IPS-15b (cell line): ENCODE data around the gene C19orf47.

ENCODE experiments used
- H3K27me3 ChIP-seq: one replicate; pipeline ENCODE4 v1.6.1; 2013; ENCODE audit warnings: low read length; ENCODE audit not compliant: control insufficient read depth, insufficient read depth
- H3K36me3 ChIP-seq: one replicate; pipeline ENCODE4 v1.6.1; 2013; ENCODE audit warnings: low read length; ENCODE audit not compliant: control insufficient read depth, insufficient read depth
- H3K4me1 ChIP-seq: one replicate; pipeline ENCODE4 v1.6.1; 2013; ENCODE audit warnings: mild to moderate bottlenecking, low read length; ENCODE audit not compliant: control insufficient read depth, insufficient read depth
- H3K4me3 ChIP-seq: one replicate; pipeline ENCODE4 v1.5.1; 2013; ENCODE audit warnings: low read depth, low read length
- H3K9ac ChIP-seq: one replicate; pipeline ENCODE4 v1.6.1; 2013; ENCODE audit warnings: low read depth, mild to moderate bottlenecking, low read length
- H3K9me3 ChIP-seq: one replicate; pipeline ENCODE4 v1.6.1; 2013; ENCODE audit warnings: mild to moderate bottlenecking, low read length; ENCODE audit not compliant: control insufficient read depth, insufficient read depth

C19orf47 gene, protein sequence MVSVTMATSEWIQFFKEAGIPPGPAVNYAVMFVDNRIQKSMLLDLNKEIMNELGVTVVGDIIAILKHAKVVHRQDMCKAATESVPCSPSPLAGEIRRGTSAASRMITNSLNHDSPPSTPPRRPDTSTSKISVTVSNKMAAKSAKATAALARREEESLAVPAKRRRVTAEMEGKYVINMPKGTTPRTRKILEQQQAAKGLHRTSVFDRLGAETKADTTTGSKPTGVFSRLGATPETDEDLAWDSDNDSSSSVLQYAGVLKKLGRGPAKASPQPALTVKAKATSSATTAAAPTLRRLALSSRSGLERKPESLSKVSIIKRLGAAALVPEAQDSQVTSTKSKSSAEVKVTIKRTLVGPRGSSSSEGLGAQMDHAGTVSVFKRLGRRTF

DNA sequence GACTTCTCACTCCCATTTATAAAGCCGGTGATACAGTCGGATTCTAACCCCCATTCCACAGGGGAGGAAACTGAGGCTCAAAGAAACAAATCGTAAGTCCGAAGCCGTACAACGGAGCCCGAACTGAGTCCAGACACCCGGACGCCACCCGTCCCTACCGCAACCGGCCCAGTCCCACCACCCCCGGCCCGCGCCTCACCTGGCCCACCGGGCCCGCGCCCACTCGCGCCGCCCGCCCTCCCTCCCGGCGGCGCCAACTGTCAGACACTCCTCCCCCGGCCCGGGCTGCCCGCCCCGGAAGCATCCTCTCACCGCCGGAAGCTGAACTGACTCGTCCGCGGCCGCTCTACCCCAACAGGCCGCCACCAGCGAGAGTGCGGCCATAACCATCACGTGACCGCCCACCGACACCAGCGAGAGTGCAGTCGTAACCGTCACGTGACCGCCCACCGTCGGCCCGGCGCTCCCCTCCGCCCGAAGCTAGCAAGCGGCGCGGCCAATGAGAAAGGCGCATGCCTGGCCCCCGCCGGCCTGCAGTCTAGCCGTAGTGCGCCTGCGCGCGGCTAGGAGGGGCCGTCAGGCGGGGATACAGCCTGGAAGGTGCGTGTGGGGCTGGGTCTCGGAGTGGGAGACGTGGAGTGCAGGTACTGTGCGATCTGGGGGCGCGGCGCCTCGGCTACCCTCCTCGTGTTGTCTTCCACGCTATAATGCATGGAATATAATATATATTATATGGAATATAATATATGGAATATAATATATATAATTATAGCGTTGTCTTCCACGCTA is at the start of gene C19orf47, which contains the start of gene PLD3:
Gene C19orf47 (minus strand): TSS at position 273 of the 789 bp plus-strand sequence. CDS start 6,540 bp downstream, outside the sequence.
Gene PLD3 (plus strand): TSS at position 571 of the 789 bp plus-strand sequence. CDS start 17,789 bp downstream, outside the sequence.
- H3K27me3 ChIP-seq = no peaks in the 10 kb centered on the region
- H3K9ac ChIP-seq = peak within 1 kb of the TSS; percentile 55
- H3K36me3 ChIP-seq = no peaks in the 10 kb centered on the region
- no peaks in the 10 kb centered on the region for H3K4me1 ChIP-seq
- H3K4me3 ChIP-seq = peak within 1 kb of the TSS; percentile 89
- H3K9me3 ChIP-seq = no peaks in the 10 kb centered on the region

DNA sequence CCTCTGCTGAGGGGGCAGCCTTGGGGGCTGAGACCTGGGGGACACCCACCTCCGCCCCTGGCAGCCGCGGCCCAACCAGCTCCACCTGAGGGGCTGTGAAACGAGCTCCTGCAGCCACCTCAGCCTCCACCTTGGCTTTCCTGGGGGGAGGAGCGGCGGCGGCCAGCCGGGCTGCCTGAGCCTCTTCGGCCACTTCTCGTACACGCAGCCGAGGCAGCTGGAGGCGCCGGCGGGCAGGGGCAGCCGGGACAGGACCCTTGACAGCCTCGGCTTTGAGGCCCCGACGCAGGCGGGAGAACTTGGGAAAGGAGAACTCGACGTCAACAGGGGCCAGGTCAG is 49.3 kb upstream of the C19orf47 start:
- no peak overlapping the region for H3K4me3 ChIP-seq
- H3K27me3 ChIP-seq = peaks cover 10% of the 10 kb centered on the region
- peaks cover 3% of the 10 kb centered on the region for H3K4me1 ChIP-seq
- H3K9me3 ChIP-seq = no peaks in the 10 kb centered on the region
- no peak overlapping the region for H3K9ac ChIP-seq
- no peaks in the 10 kb centered on the region for H3K36me3 ChIP-seq

DNA sequence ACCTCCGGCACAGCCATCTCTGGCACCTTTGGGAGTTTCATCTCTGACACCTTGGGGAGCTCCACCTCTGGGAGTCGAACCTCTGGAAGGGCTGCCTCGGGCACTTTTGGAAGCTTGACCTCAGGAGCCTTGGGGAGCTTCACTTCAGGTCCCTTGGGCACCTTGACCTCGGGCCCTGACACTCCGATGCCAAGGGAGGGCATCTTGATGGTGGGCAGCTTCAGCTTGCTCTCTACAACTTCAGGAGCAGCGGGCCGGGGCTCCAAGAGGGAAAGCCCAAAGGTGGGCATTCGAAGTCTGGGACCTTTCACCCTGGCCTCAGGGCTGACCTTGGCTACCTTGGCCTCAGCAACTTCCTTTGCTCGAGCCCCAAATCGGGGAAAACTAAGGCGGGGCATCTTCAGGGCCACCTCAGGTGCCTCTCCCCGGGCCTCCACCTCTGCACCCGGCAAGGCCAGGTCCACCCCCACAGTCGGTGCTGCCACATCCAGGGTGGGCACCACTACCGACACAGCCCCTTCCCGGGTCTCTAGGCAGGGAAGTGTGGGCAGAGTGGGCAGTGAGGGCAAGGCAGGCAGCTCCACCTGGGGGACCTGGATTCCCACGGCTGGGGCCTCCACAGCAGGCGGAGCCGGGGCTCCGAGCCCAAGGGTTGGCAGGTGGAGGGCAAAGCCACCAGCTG is 48.8 kb upstream of the C19orf47 start:
- Histone ChIP-seq H3K9ac (no peak overlapping the region), H3K27me3 (peaks cover 10% of the 10 kb centered on the region), H3K4me1 (peaks cover 3% of the 10 kb centered on the region)

DNA sequence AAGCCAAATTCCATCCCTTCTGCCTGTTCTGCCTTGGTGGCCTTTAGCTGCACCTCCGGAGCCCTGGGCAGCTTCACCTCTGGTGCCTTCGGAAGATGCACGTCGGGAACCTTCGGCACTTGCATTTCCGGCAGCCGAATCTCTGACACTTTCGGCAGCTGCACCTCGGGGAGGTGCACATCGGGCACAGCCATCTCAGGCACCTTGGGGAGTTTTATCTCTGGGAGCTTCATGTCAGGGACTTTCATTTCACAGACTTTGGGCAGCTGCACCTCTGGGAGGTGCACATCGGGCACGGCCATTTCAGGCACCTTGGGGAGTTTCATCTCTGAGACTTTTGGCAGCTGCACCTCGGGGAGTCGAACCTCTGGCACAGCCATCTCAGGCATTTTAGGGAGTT is 47.8 kb upstream of the C19orf47 start:
- Histone ChIP-seq H3K4me1 (peaks cover 3% of the 10 kb centered on the region), H3K27me3 (peaks cover 10% of the 10 kb centered on the region), H3K36me3 (no peaks in the 10 kb centered on the region), H3K4me3 (no peak overlapping the region), H3K9ac (no peak overlapping the region), H3K9me3 (no peaks in the 10 kb centered on the region)

More for the DNA sequence above, 48.8 kb upstream of the C19orf47 start:
- Histone ChIP-seq H3K36me3 (no peaks in the 10 kb centered on the region), H3K9me3 (no peaks in the 10 kb centered on the region), H3K4me3 (no peak overlapping the region)

DNA sequence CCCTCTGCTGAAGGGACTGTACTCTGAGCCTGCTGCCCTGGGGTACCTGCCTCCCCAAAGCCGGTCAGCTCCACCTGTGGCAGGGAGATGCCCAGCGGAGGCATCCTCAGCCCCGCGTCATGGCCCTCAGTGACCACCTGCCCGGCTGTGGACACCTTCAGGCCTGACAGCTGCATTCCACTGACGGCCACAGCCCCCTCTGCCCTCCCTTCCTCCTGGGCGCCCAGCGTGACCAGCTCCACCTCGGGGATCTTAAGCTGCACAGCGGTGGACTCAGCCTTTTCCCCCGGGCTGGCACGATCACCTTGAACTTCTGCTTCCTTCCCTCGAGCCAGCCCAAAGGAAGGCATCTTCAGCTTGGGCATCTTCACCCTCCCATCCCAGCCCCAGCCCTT is 46.6 kb upstream of the C19orf47 start:
- Histone ChIP-seq H3K4me1 (peaks cover 3% of the 10 kb centered on the region), H3K9ac (no peak overlapping the region), H3K9me3 (no peaks in the 10 kb centered on the region), H3K36me3 (no peaks in the 10 kb centered on the region), H3K27me3 (peaks cover 10% of the 10 kb centered on the region), H3K4me3 (no peak overlapping the region)

DNA sequence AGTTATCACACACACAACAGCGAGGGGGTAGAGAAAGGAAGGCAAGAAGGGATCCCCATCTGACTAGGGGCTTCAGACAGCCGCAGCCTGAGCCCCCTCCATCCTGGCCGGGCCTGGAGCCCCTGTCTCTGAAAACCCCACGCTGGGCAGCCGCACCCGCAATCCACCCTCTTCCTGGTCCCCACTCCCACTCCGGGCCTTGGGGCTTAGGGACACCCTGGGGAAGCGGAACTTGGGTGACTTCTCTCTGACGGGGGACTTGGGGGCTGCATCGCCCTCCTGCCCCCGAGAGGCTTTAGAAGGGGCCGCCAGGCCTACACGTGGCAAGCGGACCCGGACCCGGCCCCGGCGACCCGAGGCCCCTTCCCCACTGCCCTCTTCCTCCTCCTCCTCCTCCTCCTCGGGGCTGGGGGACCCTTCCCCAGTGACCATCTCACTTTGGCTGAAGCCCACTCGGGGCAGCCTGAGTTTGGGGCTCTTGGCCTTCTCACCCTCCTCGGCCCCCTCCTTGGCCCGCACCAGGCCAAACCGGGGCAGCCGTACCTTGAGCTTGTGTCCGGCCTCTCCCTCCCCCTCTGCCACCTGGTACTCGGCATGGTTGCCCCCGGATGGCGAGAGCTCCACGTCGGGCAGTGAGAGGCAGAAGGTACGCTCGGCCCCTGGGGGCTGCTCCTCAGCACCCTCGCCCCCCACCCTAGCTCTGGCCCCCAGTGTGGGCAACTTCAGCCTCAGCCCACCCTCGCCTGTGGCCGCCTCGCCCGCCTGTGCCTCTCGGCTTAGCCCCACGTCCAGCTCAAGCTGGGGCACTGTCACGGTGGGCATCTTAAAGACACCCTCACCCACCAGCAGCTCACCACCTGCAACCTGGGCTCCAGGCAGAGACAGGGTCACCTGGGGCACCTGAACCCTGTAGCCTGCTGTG is 46.0 kb upstream of the C19orf47 start:
- H3K4me1 ChIP-seq = peaks cover 2% of the 10 kb centered on the region
- no peaks in the 10 kb centered on the region for H3K36me3 ChIP-seq
- H3K9ac ChIP-seq = no peak overlapping the region
- no peaks in the 10 kb centered on the region for H3K9me3 ChIP-seq
- peaks cover 6% of the 10 kb centered on the region for H3K27me3 ChIP-seq
- no peak overlapping the region for H3K4me3 ChIP-seq

DNA sequence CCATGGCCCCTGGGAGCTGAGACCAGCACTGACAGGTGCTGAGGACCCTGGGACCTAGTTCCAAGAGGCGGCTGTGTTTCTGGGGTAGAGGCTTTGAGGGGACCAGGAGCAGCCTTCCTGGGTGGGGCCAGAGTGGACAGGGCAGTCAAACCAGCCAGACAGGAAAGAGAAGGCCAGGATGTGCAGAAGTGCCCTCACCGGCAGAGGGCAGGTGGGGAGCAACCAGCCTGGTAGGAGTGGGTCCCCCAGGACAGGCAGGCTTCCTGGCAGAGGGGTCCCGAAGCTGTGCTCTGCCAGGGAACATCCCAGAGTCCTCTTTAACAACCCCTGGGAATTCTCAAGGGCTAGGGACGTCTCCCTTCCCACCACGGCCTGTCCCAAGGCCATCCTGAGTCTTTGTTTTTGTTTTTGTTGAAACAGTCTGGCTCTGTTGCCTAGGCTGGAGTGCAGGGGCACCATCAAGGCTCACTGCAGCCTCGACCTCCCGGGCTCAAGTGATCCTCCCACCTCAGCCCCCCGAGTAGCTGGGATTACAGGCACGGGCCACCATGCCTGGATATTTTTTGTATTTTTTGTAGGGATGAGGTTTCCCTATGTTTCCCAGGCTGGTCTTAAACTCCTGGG is 44.8 kb upstream of the C19orf47 start:
- Histone ChIP-seq H3K9ac (no peak overlapping the region), H3K27me3 (peaks cover 2% of the 10 kb centered on the region), H3K36me3 (no peaks in the 10 kb centered on the region), H3K4me3 (no peak overlapping the region), H3K4me1 (no peaks in the 10 kb centered on the region), H3K9me3 (no peaks in the 10 kb centered on the region)

DNA sequence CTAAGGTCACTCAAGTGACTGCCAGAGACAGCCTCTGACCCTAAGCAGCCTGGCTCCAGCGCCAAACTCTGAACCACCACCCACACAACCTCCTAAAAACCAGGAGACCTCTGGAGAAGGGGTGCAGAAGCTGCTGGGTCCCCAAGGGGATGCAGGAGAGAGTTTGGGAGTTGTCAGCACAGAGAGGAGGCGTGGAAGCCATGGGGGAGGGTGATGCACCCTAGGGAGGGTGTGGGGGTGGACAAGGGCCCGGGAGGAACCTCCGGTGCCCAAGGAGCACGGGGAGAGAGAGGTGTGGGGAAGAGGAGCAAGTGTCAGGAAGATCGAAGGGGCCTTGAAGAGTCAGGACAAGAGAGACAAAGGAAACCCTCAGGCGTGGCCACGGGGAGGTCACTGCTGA is 43.9 kb upstream of the C19orf47 start:
- Histone ChIP-seq H3K36me3 (no peaks in the 10 kb centered on the region), H3K9ac (no peak overlapping the region), H3K4me3 (no peak overlapping the region), H3K27me3 (no peaks in the 10 kb centered on the region), H3K9me3 (no peaks in the 10 kb centered on the region), H3K4me1 (no peaks in the 10 kb centered on the region)

DNA sequence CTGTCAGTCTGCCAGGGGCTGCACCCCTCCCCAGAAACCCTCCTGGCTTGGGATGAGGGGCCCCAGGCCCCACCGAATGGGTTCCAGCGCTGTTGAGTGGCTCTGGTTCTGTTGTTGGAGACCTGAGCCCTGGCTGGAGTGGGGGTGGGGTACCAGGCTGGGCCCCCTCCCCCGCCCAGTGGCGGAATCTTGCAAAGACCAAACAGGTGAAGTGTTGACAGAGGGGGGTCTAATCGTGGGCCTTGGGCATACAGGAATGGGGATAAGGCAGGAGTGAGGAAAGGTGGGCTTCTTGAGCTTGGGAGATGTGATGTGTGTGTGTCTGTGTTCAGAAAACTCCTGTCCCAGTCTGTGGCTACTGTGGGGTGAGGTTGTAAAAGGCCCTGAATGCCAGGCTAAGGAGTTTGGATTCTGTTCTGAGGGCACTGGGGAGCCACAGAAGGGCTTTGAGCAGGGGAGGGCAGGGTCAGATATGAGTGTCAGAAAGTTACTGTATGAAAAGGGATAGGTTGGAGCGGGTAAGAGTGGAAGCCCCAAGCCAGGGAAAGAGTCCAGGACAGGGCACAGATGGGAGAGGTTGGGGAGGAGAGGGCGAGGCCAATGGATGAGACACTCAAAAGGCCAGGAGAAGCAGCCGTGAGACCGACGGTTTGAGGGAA is 42.0 kb upstream of the C19orf47 start, which contains the start of gene HIPK4:
Gene HIPK4 (minus strand): TSS at position 98 of the 659 bp plus-strand sequence. CDS start 279 bp downstream, outside the sequence.
- Histone ChIP-seq H3K9ac (no peak within 1 kb of the TSS), H3K4me3 (no peak within 1 kb of the TSS), H3K27me3 (no peaks in the 10 kb centered on the region), H3K36me3 (no peaks in the 10 kb centered on the region), H3K9me3 (no peaks in the 10 kb centered on the region), H3K4me1 (no peaks in the 10 kb centered on the region)

DNA sequence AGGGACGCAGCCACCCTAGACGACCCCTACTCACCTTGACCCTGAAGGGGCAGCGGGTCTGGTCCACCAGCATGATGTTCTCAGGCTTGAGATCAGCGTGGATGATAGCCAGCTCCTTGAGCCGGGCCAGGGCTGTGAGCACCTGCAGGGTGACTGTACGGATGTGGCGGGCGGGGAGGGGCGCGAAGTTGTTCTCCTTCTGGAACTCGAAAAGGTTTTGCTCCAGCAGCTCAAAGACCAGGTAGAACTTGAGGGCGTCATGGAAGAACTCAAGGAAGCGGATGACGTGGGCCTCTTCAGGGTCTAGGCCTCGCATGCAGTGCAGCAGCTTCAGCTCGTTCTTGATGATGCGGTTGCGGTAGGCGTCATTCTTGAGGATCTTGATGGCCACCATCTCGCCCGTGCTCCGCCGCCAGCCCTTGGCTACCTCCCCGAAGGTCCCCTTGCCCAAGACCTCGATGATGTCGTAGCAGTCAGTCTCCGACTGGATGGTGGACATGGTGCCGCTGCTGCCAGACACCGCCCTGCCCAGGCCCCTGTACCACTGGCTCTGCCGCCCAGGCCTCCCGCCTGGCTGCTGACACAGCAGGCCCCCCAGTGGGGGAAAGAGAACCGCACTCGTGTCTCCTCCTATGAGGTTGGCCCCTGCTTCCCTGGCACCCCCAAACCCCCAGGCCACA is 41.3 kb upstream of the C19orf47 start:
- Histone ChIP-seq H3K4me1 (no peaks in the 10 kb centered on the region), H3K36me3 (no peaks in the 10 kb centered on the region), H3K9ac (no peak overlapping the region), H3K9me3 (no peaks in the 10 kb centered on the region), H3K27me3 (no peaks in the 10 kb centered on the region), H3K4me3 (no peak overlapping the region)
